HG03457 (cell line): ENCODE results near the gene ATP2B2.
"Not testable (repeated sequence)": the region's sequence is repeated elsewhere in the genome, so short reads cannot be mapped to it uniquely, and the experiment has no call there.

Source experiments
- ATAC-seq: cut with Tn5 transposase; IDR thresholded peaks from one replicate; pipeline ENCODE4 v1.9.1; 2021; ENCODE audit warnings: moderate number of reproducible peaks; ENCODE audit not compliant: unreplicated experiment

The ATP2B2 gene

GRCh38 chr3:10311710-10312109 lies 193.7 kb downstream of the ATP2B2 start:
- no peak for ATAC-seq

DNA sequence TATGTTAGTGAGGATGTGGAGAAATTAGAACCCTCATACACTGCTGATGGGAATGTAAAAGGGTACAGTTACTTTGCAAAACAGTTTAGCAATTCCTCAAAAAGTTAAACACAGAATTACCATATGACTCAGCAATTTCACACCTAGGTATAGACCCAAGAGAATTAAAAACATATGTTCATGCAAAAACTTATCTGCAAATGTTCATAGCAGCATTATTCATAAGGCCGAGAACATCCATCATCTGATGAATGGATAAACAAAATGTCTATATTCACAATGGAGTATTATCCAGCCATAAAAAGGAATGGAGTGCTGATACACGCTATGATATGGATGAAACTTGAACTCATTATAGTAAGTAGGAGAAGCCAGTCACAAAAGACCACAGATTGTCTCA lies 194.8 kb downstream of the ATP2B2 start:
- no peak for ATAC-seq

- no peak for ATAC-seq
Measured at GRCh38 chr3:10309736-10310135, 195.7 kb downstream of the ATP2B2 start.

DNA sequence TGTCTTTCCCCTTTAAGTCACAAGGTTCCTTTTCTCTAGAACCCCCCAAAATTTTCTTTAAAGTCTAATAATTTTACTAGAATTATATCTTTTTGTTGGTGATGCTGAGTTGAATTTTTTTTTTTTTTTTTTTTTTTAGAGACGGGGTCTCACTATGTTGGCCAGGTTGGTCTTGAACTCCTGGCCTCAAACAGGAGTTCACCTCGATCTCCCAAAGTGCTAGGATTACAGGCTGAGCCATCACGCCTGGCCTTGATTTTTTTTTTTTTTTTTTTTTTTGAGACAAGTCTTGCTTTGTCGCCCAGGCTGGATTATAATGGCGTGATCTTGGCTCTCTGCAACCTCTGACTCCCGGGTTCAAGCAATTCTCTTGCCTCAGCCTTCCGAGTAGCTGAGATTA lies 196.7 kb downstream of the ATP2B2 start:
- no peak for ATAC-seq

DNA sequence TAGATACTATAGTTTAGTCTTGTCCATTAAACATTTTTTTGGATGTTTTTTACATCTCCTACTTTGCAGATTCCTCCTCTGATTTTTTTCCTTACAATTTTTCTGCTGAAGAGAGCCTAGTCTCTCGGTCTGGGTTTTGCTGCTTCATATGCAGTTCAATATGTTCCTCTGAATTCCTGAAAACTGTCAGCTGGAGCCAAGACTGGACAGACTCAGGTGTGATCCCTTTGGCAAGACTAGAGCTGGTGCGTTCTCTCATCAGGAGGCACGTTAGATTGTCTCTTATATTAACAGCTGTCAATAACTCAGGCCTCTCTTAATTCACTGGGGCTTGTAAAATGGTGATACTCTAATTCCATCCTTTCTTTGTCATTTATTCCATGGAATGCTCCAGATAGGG lies 199.2 kb downstream of the ATP2B2 start:
- ATAC-seq, result no peak

- no peak for ATAC-seq
Measured at GRCh38 chr3:10305331-10305902, 200.0 kb downstream of the ATP2B2 start.

DNA sequence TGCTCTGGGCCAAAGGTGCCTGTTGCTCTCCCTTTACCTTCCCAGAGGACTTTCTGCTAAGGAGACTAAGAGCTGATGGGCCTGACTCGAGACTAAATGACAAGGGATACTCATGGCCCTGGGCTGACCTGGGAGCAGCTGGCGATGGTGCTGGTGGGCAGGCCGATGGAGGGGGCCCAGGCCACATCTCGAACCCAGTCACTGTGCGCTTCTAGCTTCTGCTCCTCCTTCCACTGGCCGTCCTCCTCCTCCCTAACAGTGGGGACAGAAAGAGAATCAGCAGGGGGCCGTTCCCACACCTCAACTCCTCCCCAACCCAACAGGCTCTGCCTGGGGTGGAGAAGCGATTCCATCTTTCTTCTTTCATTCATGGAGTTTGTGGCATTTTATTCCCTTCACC lies 200.5 kb downstream of the ATP2B2 start:
- ATAC-seq, result no peak

GRCh38 chr3:10303785-10304184 lies 201.6 kb downstream of the ATP2B2 start:
- no peak for ATAC-seq

GRCh38 chr3:10303105-10303504 lies 202.3 kb downstream of the ATP2B2 start:
- no peak for ATAC-seq

- no peak for ATAC-seq
Measured at GRCh38 chr3:10300087-10300486, 205.3 kb downstream of the ATP2B2 start.

- no peak for ATAC-seq
Measured at GRCh38 chr3:10299679-10300078, 205.7 kb downstream of the ATP2B2 start.

GRCh38 chr3:10299175-10299574 lies 206.2 kb downstream of the ATP2B2 start:
- no peak for ATAC-seq

DNA sequence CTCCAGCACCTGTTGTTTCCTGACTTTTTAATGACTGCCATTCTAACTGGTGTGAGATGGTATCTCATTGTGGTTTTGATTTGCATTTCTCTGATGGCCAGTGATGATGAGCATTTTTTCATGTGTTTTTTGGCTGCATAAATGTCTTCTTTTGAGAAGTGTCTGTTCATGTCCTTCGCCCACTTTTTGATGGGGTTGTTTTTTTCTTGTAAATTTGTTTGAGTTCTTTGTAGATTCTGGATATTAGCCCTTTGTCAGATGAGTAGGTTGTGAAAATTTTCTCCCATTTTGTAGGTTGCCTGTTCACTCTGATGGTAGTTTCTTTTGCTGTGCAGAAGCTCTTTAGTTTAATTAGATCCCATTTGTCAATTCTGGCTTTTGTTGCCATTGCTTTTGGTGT lies 207.3 kb downstream of the ATP2B2 start:
- not testable (repeated sequence) for ATAC-seq

GRCh38 chr3:10294030-10294586 lies 211.3 kb downstream of the ATP2B2 start:
- no peak for ATAC-seq

DNA sequence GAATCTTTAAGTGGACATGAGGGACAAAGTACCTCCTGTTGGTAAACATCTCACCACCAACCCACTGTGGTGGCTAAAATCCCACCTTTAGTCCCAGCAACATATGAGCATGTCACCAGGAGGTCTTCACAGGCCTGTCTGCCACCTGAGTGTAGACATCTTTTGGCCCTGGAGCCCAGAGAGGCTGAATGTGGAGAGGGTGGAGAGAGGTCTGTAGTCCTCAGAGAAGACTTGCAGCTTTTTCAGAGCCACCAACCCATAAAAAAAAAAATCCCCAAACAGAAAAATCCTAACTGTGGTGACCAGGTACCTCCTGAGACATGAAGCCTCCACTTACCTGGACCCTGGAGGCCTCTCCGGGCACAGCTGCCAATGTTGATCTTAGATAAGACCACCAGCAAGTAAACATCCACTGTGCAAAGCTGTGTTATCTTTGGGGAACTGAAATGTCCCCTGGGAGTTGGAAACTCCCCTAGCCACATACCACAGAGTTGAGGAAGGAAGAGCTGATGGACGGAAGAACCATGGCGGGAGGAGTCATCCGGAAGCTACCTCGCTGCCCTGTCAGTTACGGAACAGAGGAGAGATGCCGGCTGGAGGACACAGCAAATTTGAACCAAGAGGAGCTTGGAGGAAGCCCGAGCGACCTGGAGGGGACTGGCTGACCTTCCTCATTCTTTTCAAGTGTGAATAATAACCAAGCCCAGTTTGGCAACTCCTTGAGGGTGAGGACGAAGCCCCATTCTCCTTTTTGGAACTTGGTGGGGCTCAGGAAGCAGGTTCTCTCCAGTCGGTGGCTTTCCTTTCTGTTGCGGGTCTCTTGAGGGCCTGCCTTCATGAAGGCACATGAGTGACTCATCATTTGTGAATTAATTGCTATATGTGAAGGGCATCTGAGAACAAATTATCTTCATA lies 212.6 kb downstream of the ATP2B2 start, which contains the start of gene GHRL:
TSS of gene GHRL (minus strand) at position 443 of the 915 bp plus-strand sequence. CDS start 2,767 bp downstream, outside the sequence.
- ATAC-seq, result peak; percentile 79

DNA sequence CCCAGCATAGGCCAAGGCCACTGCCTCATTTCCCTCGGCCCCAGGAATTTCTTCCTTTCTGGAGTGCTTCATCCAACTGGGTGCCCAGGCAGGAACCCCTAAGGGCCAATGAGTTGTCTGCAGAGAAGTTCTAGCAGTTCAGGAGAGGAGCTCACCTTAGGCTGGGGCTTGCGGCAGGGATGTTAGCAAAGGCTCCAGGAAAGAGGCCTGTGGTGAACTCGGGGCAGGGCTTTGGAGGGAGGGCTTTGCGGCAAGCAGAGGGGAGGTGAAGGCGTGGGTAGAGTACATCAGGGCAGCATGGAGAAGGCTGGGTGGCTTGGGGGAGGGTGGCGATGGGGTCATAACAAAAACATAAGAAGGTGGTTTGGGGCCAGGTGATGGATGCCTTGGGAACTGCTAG lies 213.7 kb downstream of the ATP2B2 start:
- no peak for ATAC-seq

- no peak for ATAC-seq
Measured at GRCh38 chr3:10290481-10291176, 214.8 kb downstream of the ATP2B2 start.

DNA sequence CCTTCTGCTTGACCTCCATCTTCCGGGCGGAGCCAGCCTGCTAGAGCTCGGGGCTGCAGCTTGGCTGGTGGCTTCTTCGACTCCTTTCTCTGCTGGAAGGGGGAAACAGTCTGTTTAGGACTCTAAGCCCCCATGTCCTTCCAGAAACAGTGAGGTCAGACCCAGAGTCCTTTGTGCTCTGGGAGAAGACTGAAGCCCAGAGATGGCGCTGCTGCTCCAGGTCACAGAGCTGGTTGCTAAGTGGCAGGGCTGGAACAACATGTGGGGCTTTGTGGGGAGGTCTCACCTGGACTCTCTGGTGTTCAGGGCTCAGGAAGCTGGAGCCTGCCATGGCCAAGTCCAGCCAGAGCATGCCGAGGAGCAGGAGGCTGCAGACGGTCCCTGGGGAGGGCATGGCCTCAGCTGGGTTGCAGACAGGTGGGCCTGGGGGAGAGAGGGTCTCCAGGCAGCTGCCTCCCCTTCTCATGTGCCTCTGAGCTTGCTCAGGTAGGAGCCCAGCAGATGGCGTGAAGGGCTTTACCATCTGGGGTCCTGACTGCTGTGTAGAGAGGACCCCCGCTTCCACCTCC lies 215.5 kb downstream of the ATP2B2 start:
- no peak for ATAC-seq

GRCh38 chr3:10289077-10289476 lies 216.3 kb downstream of the ATP2B2 start:
- ATAC-seq, result no peak

GRCh38 chr3:10288575-10288960 lies 216.8 kb downstream of the ATP2B2 start:
- no peak for ATAC-seq

GRCh38 chr3:10287936-10288574 lies 217.3 kb downstream of the ATP2B2 start:
- ATAC-seq, result no peak
